HepG2 (cell line): ENCODE results near the gene CAPS. TPM values are rescaled to one million over a fixed set of nuclear protein-coding genes. Genes with fewer than 3 reads are reported as not detected.

Experiments used
- ATAC-seq: fragments of 200-7000 bp; cut with Tn5 transposase; 3 replicates; pipeline ENCODE4 v1.9.1; 2020; ENCODE audit warnings: mild to moderate bottlenecking, moderate library complexity
- BruUV-seq: library from RNA; stranded (reverse); fragments of 400-500 nt; replicated peaks from 2 replicates; lab custom pipeline; 2021; lab: Mats Ljungman, UMichigan
- CTCF ChIA-PET: fragments of 300-600 bp; formaldehyde crosslinking; extraction: SDS; loops from one replicate; lab custom pipeline; 2021; ENCODE audit warnings: low total read pairs, inconsistent platforms, low intra/inter-chr PET ratio; lab: Yijun Ruan, JAX
- POLR2A ChIA-PET: fragments of 350-600 bp; sonication (Branson Sonifier 250); formaldehyde crosslinking; loops from one replicate; lab custom pipeline; 2020; ENCODE audit warnings: antibody characterized with exemption, inconsistent platforms; lab: Yijun Ruan, JAX
- DNase-seq: peaks from one replicate; pipeline ENCODE4 v3.0.0-alpha.2; 2015; ENCODE audit warnings: low spot score
- FAIRE-seq: peaks from 3 replicates; lab custom pipeline; 2011; peaks lifted over from hg19 to GRCh38; lab: Jason Lieb, UNC
- H2AFZ ChIP-seq: one replicate; pipeline ENCODE4 v1.6.1; 2011; ENCODE audit warnings: low read length, inconsistent platforms
- H3K27ac ChIP-seq: fragments of 300-600 bp; 3 replicates; pipeline ENCODE4 v1.8.0; 2011; ENCODE audit warnings: mixed run types, mild to moderate bottlenecking, mixed read lengths, low read length, inconsistent platforms; ENCODE audit not compliant: insufficient read depth; ENCODE audit errors: extremely low read length
- H3K27me3 ChIP-seq, 2 experiments: fragments of 200-600 bp in 1 of 2; 2 replicates in 1 of 2; 3 replicates in 1 of 2; pipeline versions ENCODE4 v1.6.0 to v1.8.0; 2011; ENCODE audit warnings: low read length in 2 of 2, mild to moderate bottlenecking in 2 of 2, moderate library complexity in 2 of 2, inconsistent platforms in 1 of 2; ENCODE audit not compliant: insufficient read depth in 2 of 2, control insufficient read depth in 1 of 2
- H3K36me3 ChIP-seq, 2 experiments: fragments of 200-600 bp in 1 of 2; replicated peaks in 1 of 2; 2 replicates in 1 of 2; 3 replicates in 1 of 2; pipeline versions ENCODE4 v1.5.1 to v1.8.0; 2011; ENCODE audit warnings: low read length in 2 of 2, inconsistent platforms in 1 of 2; ENCODE audit not compliant: insufficient read depth in 2 of 2, control insufficient read depth in 1 of 2
- H3K4me1 ChIP-seq: 2 replicates; pipeline ENCODE4 v1.5.1; 2012; ENCODE audit warnings: low read length, inconsistent platforms; ENCODE audit not compliant: insufficient read depth
- H3K4me2 ChIP-seq: 2 replicates; pipeline ENCODE4 v1.6.0; 2011; ENCODE audit warnings: low read depth, low read length, inconsistent platforms
- H3K4me3 ChIP-seq, 3 experiments: fragments of 200-600 bp in 1 of 3; sonication (generic), shearing (Covaris generic) in 1 of 3; replicated peaks in 1 of 3; 2 replicates each; pipeline ENCODE4 v1.5.1; 2011 to 2016; ENCODE audit warnings: low read length in 3 of 3, inconsistent platforms in 2 of 3, low read depth in 2 of 3, mild to moderate bottlenecking in 2 of 3, control low read depth in 1 of 3, mixed read lengths in 1 of 3; ENCODE audit not compliant: insufficient read depth in 1 of 3
- H3K79me2 ChIP-seq: one replicate; pipeline ENCODE4 v1.6.1; 2011; ENCODE audit warnings: low read length, inconsistent platforms; ENCODE audit not compliant: insufficient read depth
- H3K9ac ChIP-seq: 2 replicates; pipeline ENCODE4 v1.6.0; 2011; ENCODE audit warnings: mild to moderate bottlenecking, low read depth, low read length, inconsistent platforms; ENCODE audit not compliant: insufficient read depth
- H3K9me3 ChIP-seq: 2 replicates; pipeline ENCODE4 v1.5.1; 2012; ENCODE audit warnings: mild to moderate bottlenecking, low read length
- H4K20me1 ChIP-seq: 2 replicates; pipeline ENCODE4 v1.6.0; 2011; ENCODE audit warnings: inconsistent platforms, mild to moderate bottlenecking, low read length, moderate library complexity; ENCODE audit not compliant: insufficient read depth
- ISL2 ChIP-seq: sonication (generic); formaldehyde crosslinking; IDR thresholded peaks from 2 replicates; pipeline ENCODE4 v1.5.0; 2020; ENCODE audit warnings: missing genetic modification reagents
- MAFF ChIP-seq: IDR thresholded peaks from 2 replicates; pipeline ENCODE4 v1.6.1; 2011; ENCODE audit warnings: low read depth, low read length, improper control_type of control experiment
- MED1 ChIP-seq: sonication (generic); formaldehyde crosslinking; IDR thresholded peaks from 2 replicates; pipeline ENCODE4 v1.4.0; 2020; ENCODE audit warnings: missing genetic modification reagents
- POLR2AphosphoS2 ChIP-seq: IDR thresholded peaks from 2 replicates; pipeline ENCODE4 v1.6.1; 2011; ENCODE audit warnings: low read depth, low read length, improper control_type of control experiment
- RFX3 ChIP-seq: IDR thresholded peaks from 2 replicates; pipeline ENCODE4 v1.6.1; 2016; ENCODE audit warnings: missing biosample characterization, missing genetic modification reagents
- SRSF9 ChIP-seq: fragments of 200-400 bp; formaldehyde crosslinking; IDR thresholded peaks from 2 replicates; pipeline ENCODE4 v1.6.1; 2018; ENCODE audit warnings: borderline replicate concordance, mild to moderate bottlenecking, low read depth, low read length; ENCODE audit not compliant: insufficient read depth, poor library complexity, severe bottlenecking
- ZFP1 ChIP-seq: IDR thresholded peaks from 2 replicates; pipeline ENCODE4 v1.6.1; 2016
- ZNF232 ChIP-seq: sonication (generic); formaldehyde crosslinking; IDR thresholded peaks from 2 replicates; pipeline ENCODE4 v1.4.0; 2020; ENCODE audit warnings: missing genetic modification reagents, borderline replicate concordance
- ZNF251 ChIP-seq: sonication (generic); formaldehyde crosslinking; IDR thresholded peaks from 2 replicates; pipeline ENCODE4 v1.9.0; 2021; ENCODE audit warnings: mild to moderate bottlenecking, missing genetic modification reagents
- ZNF276 ChIP-seq: sonication (generic); formaldehyde crosslinking; IDR thresholded peaks from 2 replicates; pipeline ENCODE4 v1.4.0; 2020; ENCODE audit warnings: mild to moderate bottlenecking, low read depth, missing genetic modification reagents
- ZNF570 ChIP-seq: sonication (generic); formaldehyde crosslinking; IDR thresholded peaks from 2 replicates; pipeline ENCODE4 v1.4.0; 2020; ENCODE audit warnings: mild to moderate bottlenecking, missing genetic modification reagents, borderline replicate concordance
- WGBS: methylation state at CpG from one replicate; pipeline ENCODE4 v1.1.6; 2017; ENCODE audit warnings: low lambda C conversion rate; 5-methylcytosine and 5-hydroxymethylcytosine counted together
- in situ Hi-C: cut with HindIII; loops from 2 replicates; pipeline ENCODE4 v1.10.0; 2017; ENCODE audit warnings: low pct_unique_long_range_greater_than_20kb; ENCODE audit not compliant: extremely low pct_ligation_motif_present
- intact Hi-C: fragments of 100-400 bp; cut with micrococcal nuclease; formaldehyde crosslinking; loops from one replicate; pipeline ENCODE4 v1.10.0; 2022; ENCODE audit not compliant: unreplicated experiment
- polyA plus RNA-seq, 8 experiments: library from polyadenylated mRNA; depleted of rRNA in 3 of 8; stranded (reverse) in 7 of 8; unstranded in 1 of 8; fragments of >200 nt; fragmentation: Illumina TruSeq in 4 of 8; extraction: Trizol in 4 of 8; gene quantifications; 2 replicates each; pipeline versions ENCODE4 v1.2.1 to v1.2.3, GENCODE V29; 2011 to 2016; ENCODE audit warnings: low read depth in 4 of 8, missing spikeins in 1 of 8, mixed read lengths in 1 of 8; ENCODE audit not compliant: insufficient read depth in 1 of 8
- total RNA-seq, 5 experiments: library from RNA; depleted of rRNA; stranded (reverse); fragments of >200 nt; fragmentation: Illumina TruSeq; extraction: Trizol; gene quantifications; 2 replicates each; pipeline ENCODE4 v1.2.3, GENCODE V29; 2016; ENCODE audit warnings: low read depth in 1 of 5
- TF ChIP-seq, protein P1 (sequence below): sonication (generic); formaldehyde crosslinking; IDR thresholded peaks from 2 replicates; pipeline ENCODE4 v1.5.0; 2020; ENCODE audit warnings: missing genetic modification reagents
- TF ChIP-seq, protein P2 (sequence below): sonication (generic); formaldehyde crosslinking; conservative IDR thresholded peaks from 2 replicates; pipeline ENCODE4 v1.5.0; 2020; ENCODE audit warnings: missing genetic modification reagents
- TF ChIP-seq, protein P3 (sequence below): sonication (generic); formaldehyde crosslinking; IDR thresholded peaks from 2 replicates; pipeline ENCODE4 v1.9.0; 2021; ENCODE audit warnings: missing genetic modification reagents, borderline replicate concordance

The CAPS gene
- total and polyA plus RNA-seq, 2 of the 13 experiments (the other 11 are each of a cell fraction or from before 2014, with no cell fraction given) = 3.1 TPM

DNA sequence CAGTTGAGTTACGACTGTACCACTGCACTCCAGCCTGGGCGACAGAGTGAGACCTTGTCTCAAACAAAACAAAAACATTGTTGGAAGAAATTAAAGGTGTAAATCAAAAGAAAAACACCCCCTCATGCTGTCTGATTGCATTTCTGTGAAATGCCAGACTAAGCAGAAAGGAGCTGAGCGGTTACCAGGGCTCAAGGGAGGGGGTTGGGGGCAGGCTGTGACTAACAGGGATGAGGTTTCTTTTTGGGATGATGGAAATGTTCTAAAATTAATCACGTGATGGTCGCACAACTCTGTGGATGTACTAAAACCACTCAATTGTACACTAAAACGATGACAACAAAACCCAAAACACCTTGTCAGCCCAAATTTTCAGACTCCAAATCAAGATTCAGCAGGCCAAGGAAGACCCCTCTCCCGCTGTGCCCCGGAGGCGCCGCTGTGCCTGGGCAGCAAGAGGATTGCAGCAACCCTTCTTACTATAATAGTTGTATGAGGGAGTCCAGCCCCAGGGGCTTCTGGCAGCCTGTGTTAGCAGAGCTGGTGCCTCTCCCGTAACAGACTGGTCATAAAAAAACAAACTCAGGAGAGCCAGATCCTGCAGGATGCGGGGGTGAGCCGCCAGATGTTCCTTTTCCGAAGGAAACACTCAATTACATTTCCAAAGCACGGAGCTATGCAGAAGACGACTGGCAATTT, 20.9 kb downstream of the CAPS start:
- FAIRE-seq = no peak
- Histone ChIP-seq H3K4me2 (no peak overlapping the region), H2AFZ (no peak overlapping the region), H3K4me3 (no peak overlapping the region), H3K9ac (no peak overlapping the region), H3K27ac (no peak overlapping the region), H3K9me3 (no peaks in the 10 kb centered on the region), H4K20me1 (peaks cover 42% of the 10 kb centered on the region; the same call in 1 of the 2 replicates), H3K27me3 (no peaks in the 10 kb centered on the region), H3K79me2 (peaks cover 34% of the 10 kb centered on the region), H3K36me3 (peaks cover 46 to 88% of the 10 kb centered on the region in 2 experiments), H3K4me1 (no peaks in the 10 kb centered on the region)
- ChIA-PET POLR2A (interaction anchor here (0.5 to 1.1 kb wide), 2 partner anchors 9 to 21 kb away, joined by 3 read pairs; no protein-coding TSS in a partner anchor), CTCF (no interaction called here)
- TF ChIP-seq POLR2AphosphoS2 (no peak), MED1 (CRISPR knock-in tag) (no peak), SRSF9 (no peak), ZNF232 (CRISPR knock-in tag) (no peak), RFX3 (CRISPR knock-in tag) (no peak), ISL2 (CRISPR knock-in tag) (no peak), ZNF251 (CRISPR knock-in tag) (no peak), ZNF276 (CRISPR knock-in tag) (no peak), ZNF570 (CRISPR knock-in tag) (no peak), MAFF (no peak), ZFP1 (CRISPR knock-in tag) (no peak)
- TF ChIP-seq, protein P1, sequence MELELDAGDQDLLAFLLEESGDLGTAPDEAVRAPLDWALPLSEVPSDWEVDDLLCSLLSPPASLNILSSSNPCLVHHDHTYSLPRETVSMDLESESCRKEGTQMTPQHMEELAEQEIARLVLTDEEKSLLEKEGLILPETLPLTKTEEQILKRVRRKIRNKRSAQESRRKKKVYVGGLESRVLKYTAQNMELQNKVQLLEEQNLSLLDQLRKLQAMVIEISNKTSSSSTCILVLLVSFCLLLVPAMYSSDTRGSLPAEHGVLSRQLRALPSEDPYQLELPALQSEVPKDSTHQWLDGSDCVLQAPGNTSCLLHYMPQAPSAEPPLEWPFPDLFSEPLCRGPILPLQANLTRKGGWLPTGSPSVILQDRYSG (CRISPR knock-in tag) = no peak
- TF ChIP-seq, protein P2, sequence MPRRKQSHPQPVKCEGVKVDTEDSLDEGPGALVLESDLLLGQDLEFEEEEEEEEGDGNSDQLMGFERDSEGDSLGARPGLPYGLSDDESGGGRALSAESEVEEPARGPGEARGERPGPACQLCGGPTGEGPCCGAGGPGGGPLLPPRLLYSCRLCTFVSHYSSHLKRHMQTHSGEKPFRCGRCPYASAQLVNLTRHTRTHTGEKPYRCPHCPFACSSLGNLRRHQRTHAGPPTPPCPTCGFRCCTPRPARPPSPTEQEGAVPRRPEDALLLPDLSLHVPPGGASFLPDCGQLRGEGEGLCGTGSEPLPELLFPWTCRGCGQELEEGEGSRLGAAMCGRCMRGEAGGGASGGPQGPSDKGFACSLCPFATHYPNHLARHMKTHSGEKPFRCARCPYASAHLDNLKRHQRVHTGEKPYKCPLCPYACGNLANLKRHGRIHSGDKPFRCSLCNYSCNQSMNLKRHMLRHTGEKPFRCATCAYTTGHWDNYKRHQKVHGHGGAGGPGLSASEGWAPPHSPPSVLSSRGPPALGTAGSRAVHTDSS (CRISPR knock-in tag) = no peak
- TF ChIP-seq, protein P3, sequence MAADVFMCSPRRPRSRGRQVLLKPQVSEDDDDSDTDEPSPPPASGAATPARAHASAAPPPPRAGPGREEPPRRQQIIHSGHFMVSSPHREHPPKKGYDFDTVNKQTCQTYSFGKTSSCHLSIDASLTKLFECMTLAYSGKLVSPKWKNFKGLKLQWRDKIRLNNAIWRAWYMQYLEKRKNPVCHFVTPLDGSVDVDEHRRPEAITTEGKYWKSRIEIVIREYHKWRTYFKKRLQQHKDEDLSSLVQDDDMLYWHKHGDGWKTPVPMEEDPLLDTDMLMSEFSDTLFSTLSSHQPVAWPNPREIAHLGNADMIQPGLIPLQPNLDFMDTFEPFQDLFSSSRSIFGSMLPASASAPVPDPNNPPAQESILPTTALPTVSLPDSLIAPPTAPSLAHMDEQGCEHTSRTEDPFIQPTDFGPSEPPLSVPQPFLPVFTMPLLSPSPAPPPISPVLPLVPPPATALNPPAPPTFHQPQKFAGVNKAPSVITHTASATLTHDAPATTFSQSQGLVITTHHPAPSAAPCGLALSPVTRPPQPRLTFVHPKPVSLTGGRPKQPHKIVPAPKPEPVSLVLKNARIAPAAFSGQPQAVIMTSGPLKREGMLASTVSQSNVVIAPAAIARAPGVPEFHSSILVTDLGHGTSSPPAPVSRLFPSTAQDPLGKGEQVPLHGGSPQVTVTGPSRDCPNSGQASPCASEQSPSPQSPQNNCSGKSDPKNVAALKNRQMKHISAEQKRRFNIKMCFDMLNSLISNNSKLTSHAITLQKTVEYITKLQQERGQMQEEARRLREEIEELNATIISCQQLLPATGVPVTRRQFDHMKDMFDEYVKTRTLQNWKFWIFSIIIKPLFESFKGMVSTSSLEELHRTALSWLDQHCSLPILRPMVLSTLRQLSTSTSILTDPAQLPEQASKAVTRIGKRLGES (CRISPR knock-in tag) = no peak
- WGBS = 94% methylated on average over 15 of the region's 16 CpGs
- intact Hi-C loops = no loop called here
- in situ Hi-C loops = no loop called here
- no peak for ATAC-seq
- BruUV-seq = no TSS peak
- DNase-seq = no peak
